Neural cell (in vitro differentiated cells): ENCODE results near the gene EDAR. TPM values are rescaled to one million over a fixed set of nuclear protein-coding genes. Genes with fewer than 3 reads are reported as not detected.

Experiments
- H2AFZ ChIP-seq: fragments of 200-600, 300-800 bp; sonication (generic), shearing (Covaris generic); 2 replicates; pipeline ENCODE4 v1.6.0; 2014; ENCODE audit warnings: low read depth, mild to moderate bottlenecking, antibody characterized with exemption, low read length, moderate library complexity
- H3F3A ChIP-seq: fragments of 200-600 bp; shearing (Covaris generic); 2 replicates; pipeline ENCODE4 v1.6.1; 2016; ENCODE audit warnings: mild to moderate bottlenecking, moderate library complexity, mixed read lengths, antibody characterized with exemption, low read length; ENCODE audit not compliant: insufficient read depth, poor library complexity, severe bottlenecking
- H3K27ac ChIP-seq: fragments of 200-600, 300-800 bp; sonication (generic), shearing (Covaris generic); 2 replicates; pipeline ENCODE4 v1.5.1; 2014; ENCODE audit warnings: mild to moderate bottlenecking, low read length, moderate library complexity
- H3K27me3 ChIP-seq: fragments of 300-800, 200-600 bp; sonication (generic), shearing (Covaris generic); 2 replicates; pipeline ENCODE4 v1.6.0; 2014; ENCODE audit warnings: mild to moderate bottlenecking, low read depth, low read length, moderate library complexity; ENCODE audit not compliant: insufficient read depth
- H3K36me3 ChIP-seq: fragments of 300-800, 200-600 bp; sonication (generic), shearing (Covaris generic); 2 replicates; pipeline ENCODE4 v1.5.1; 2014; ENCODE audit warnings: mild to moderate bottlenecking, antibody characterized with exemption, low read length, moderate library complexity; ENCODE audit not compliant: insufficient read depth
- H3K4me2 ChIP-seq: fragments of 300-800, 200-600 bp; sonication (generic), shearing (Covaris generic); 2 replicates; pipeline ENCODE4 v1.6.0; 2014; ENCODE audit warnings: mild to moderate bottlenecking, low read length
- H3K4me3 ChIP-seq: fragments of 300-800, 200-600 bp; sonication (generic), shearing (Covaris generic); 2 replicates; pipeline ENCODE4 v1.5.1; 2014; ENCODE audit warnings: mild to moderate bottlenecking, low read length, moderate library complexity
- H3K79me2 ChIP-seq: fragments of 200-600 bp; shearing (Covaris generic); replicated peaks from 2 replicates; pipeline ENCODE4 v1.6.0; 2014; ENCODE audit warnings: mild to moderate bottlenecking, low read length, moderate library complexity; ENCODE audit not compliant: insufficient read depth
- H3K9ac ChIP-seq: fragments of 300-800, 200-600 bp; sonication (generic), shearing (Covaris generic); 2 replicates; pipeline ENCODE4 v1.6.1; 2016; ENCODE audit warnings: mild to moderate bottlenecking, low read length, mixed read lengths
- H3K9me2 ChIP-seq: fragments of 200-600 bp; shearing (Covaris generic); 2 replicates; pipeline ENCODE4 v1.6.1; 2016; ENCODE audit warnings: mild to moderate bottlenecking, low read length, mixed read lengths; ENCODE audit not compliant: insufficient read depth
- H3K9me3 ChIP-seq: fragments of 200-600, 300-800 bp; sonication (generic), shearing (Covaris generic); 2 replicates; pipeline ENCODE4 v1.6.1; 2016; ENCODE audit warnings: mild to moderate bottlenecking, mixed run types, low read length, moderate library complexity, mixed read lengths
- H4K20me1 ChIP-seq: fragments of 200-600 bp; shearing (Covaris generic); 2 replicates; pipeline ENCODE4 v1.6.1; 2016; ENCODE audit warnings: mild to moderate bottlenecking, mixed run types; ENCODE audit not compliant: insufficient read depth
- CTCF ChIP-seq: fragments of 450-650 bp; IDR thresholded peaks from 2 replicates; pipeline ENCODE4 v1.5.1; 2014; ENCODE audit warnings: antibody characterized with exemption, mild to moderate bottlenecking, moderate library complexity; ENCODE audit not compliant: poor library complexity, severe bottlenecking
- EP300 ChIP-seq: fragments of 450-650 bp; conservative IDR thresholded peaks from 2 replicates; pipeline ENCODE4 v1.6.1; 2014; ENCODE audit warnings: antibody characterized with exemption, mild to moderate bottlenecking, moderate library complexity; ENCODE audit not compliant: poor library complexity, severe bottlenecking
- EZH2 ChIP-seq: fragments of 200-600, 300-800 bp; shearing (Covaris generic), sonication (generic); IDR thresholded peaks from 2 replicates; pipeline ENCODE4 v1.6.1; 2014; ENCODE audit warnings: antibody characterized with exemption, low read length, borderline replicate concordance, mild to moderate bottlenecking; ENCODE audit not compliant: insufficient read depth, poor library complexity, severe bottlenecking
- MXI1 ChIP-seq: fragments of 450-650 bp; conservative IDR thresholded peaks from 2 replicates; pipeline ENCODE4 v1.6.1; 2014; ENCODE audit warnings: antibody characterized with exemption, mild to moderate bottlenecking; ENCODE audit not compliant: poor library complexity, severe bottlenecking
- POLR2AphosphoS5 ChIP-seq: IDR thresholded peaks from 2 replicates; pipeline ENCODE4 v1.6.1; 2012
- RAD21 ChIP-seq: fragments of 450-650 bp; conservative IDR thresholded peaks from 2 replicates; pipeline ENCODE4 v1.6.1; 2014; ENCODE audit warnings: antibody characterized with exemption, mild to moderate bottlenecking, moderate library complexity
- REST ChIP-seq: IDR thresholded peaks from 2 replicates; pipeline ENCODE4 v1.6.1; 2012; ENCODE audit warnings: borderline replicate concordance
- SMC3 ChIP-seq: fragments of 450-650 bp; conservative IDR thresholded peaks from 2 replicates; pipeline ENCODE4 v1.6.1; 2014; ENCODE audit warnings: antibody characterized with exemption, mild to moderate bottlenecking, moderate library complexity; ENCODE audit not compliant: poor library complexity
- TAF1 ChIP-seq: IDR thresholded peaks from 2 replicates; pipeline ENCODE4 v1.6.1; 2012; ENCODE audit warnings: low read depth
- polyA plus RNA-seq: library from polyadenylated mRNA; depleted of rRNA; stranded (reverse); fragments of >200 nt; gene quantifications from 2 replicates; pipeline ENCODE4 v1.2.3, GENCODE V29; 2014
- small RNA-seq, 3 experiments: library from RNA; depleted of rRNA; stranded (forward); fragments of <200 nt; gene quantifications; one replicate each; pipeline ENCODE3, GENCODE V24; 2012

Gene EDAR
- polyA plus RNA-seq, 1 donor from 2014 or later: not detected

- H3K9me3 ChIP-seq: no peaks in the 10 kb centered on the region
- H3K79me2 ChIP-seq: no peaks in the 10 kb centered on the region
- no peaks in the 10 kb centered on the region for H4K20me1 ChIP-seq
- no peaks in the 10 kb centered on the region for H3F3A ChIP-seq
- H2AFZ ChIP-seq: no peak overlapping the region
- H3K9me2 ChIP-seq: peaks cover 3% of the 10 kb centered on the region
- H3K27ac ChIP-seq: no peak overlapping the region
- H3K4me2 ChIP-seq: no peak overlapping the region
- no peak overlapping the region for H3K9ac ChIP-seq
- no peak for TF ChIP-seq POLR2AphosphoS5
- TF ChIP-seq EZH2: no peak
- TF ChIP-seq CTCF: no peak
- TF ChIP-seq SMC3: no peak
- TF ChIP-seq MXI1: no peak
- TF ChIP-seq EP300: no peak
- TF ChIP-seq REST: no peak
- TF ChIP-seq TAF1: no peak
- no peak for TF ChIP-seq RAD21
- H3K4me3 ChIP-seq: no peak overlapping the region
- H3K27me3 ChIP-seq: no peaks in the 10 kb centered on the region
- H3K36me3 ChIP-seq: peaks cover 4% of the 10 kb centered on the region
These were observed 143.1 kb downstream of the EDAR start for GRCh38 chr2:108845923-108846322.

Small RNA genes within 50 kb of the gene (small RNA-seq; reads per million reads assigned to genes)
- gene AC073415.1: 0 reads per million in 3 experiments

Other genes with a start within 250 kb of the EDAR start
- 17.3 and 19.0 TPM in 2 replicates for gene CCDC138, start 202.4 kb downstream of the EDAR start, polyA plus RNA-seq
- gene SH3RF3, start 140.0 kb upstream of the EDAR start, polyA plus RNA-seq: 0.52 and 0.53 TPM in 2 replicates